HepG2 (cell line): ENCODE measurements around the gene COL13A1. TPM values are rescaled to one million over a fixed set of nuclear protein-coding genes. Genes with fewer than 3 reads are reported as not detected.
A peak's percentile ranks its signal among the peaks of the same experiment; 100 is the strongest.

Experiments
- ATAC-seq: fragments of 200-7000 bp; cut with Tn5 transposase; 3 replicates; pipeline ENCODE4 v1.9.1; 2020; ENCODE audit warnings: mild to moderate bottlenecking, moderate library complexity
- BruUV-seq: library from RNA; stranded (reverse); fragments of 400-500 nt; replicated peaks from 2 replicates; lab custom pipeline; 2021; lab: Mats Ljungman, UMichigan
- CTCF ChIA-PET: fragments of 300-600 bp; formaldehyde crosslinking; extraction: SDS; loops from one replicate; lab custom pipeline; 2021; ENCODE audit warnings: low total read pairs, inconsistent platforms, low intra/inter-chr PET ratio; lab: Yijun Ruan, JAX
- POLR2A ChIA-PET: fragments of 350-600 bp; sonication (Branson Sonifier 250); formaldehyde crosslinking; loops from one replicate; lab custom pipeline; 2020; ENCODE audit warnings: antibody characterized with exemption, inconsistent platforms; lab: Yijun Ruan, JAX
- DNase-seq: peaks from one replicate; pipeline ENCODE4 v3.0.0-alpha.2; 2015; ENCODE audit warnings: low spot score
- FAIRE-seq: peaks from 3 replicates; lab custom pipeline; 2011; peaks lifted over from hg19 to GRCh38; lab: Jason Lieb, UNC
- H2AFZ ChIP-seq: one replicate; pipeline ENCODE4 v1.6.1; 2011; ENCODE audit warnings: low read length, inconsistent platforms
- H3K27ac ChIP-seq: fragments of 300-600 bp; 3 replicates; pipeline ENCODE4 v1.8.0; 2011; ENCODE audit warnings: mixed run types, mild to moderate bottlenecking, mixed read lengths, low read length, inconsistent platforms; ENCODE audit not compliant: insufficient read depth; ENCODE audit errors: extremely low read length
- H3K27me3 ChIP-seq, 2 experiments: fragments of 200-600 bp in 1 of 2; 2 replicates in 1 of 2; 3 replicates in 1 of 2; pipeline versions ENCODE4 v1.6.0 to v1.8.0; 2011; ENCODE audit warnings: low read length in 2 of 2, mild to moderate bottlenecking in 2 of 2, moderate library complexity in 2 of 2, inconsistent platforms in 1 of 2; ENCODE audit not compliant: insufficient read depth in 2 of 2, control insufficient read depth in 1 of 2
- H3K36me3 ChIP-seq, 2 experiments: fragments of 200-600 bp in 1 of 2; replicated peaks in 1 of 2; 2 replicates in 1 of 2; 3 replicates in 1 of 2; pipeline versions ENCODE4 v1.5.1 to v1.8.0; 2011; ENCODE audit warnings: low read length in 2 of 2, inconsistent platforms in 1 of 2; ENCODE audit not compliant: insufficient read depth in 2 of 2, control insufficient read depth in 1 of 2
- H3K4me1 ChIP-seq: 2 replicates; pipeline ENCODE4 v1.5.1; 2012; ENCODE audit warnings: low read length, inconsistent platforms; ENCODE audit not compliant: insufficient read depth
- H3K4me2 ChIP-seq: 2 replicates; pipeline ENCODE4 v1.6.0; 2011; ENCODE audit warnings: low read depth, low read length, inconsistent platforms
- H3K4me3 ChIP-seq, 3 experiments: fragments of 200-600 bp in 1 of 3; sonication (generic), shearing (Covaris generic) in 1 of 3; replicated peaks in 1 of 3; 2 replicates each; pipeline ENCODE4 v1.5.1; 2011 to 2016; ENCODE audit warnings: low read length in 3 of 3, inconsistent platforms in 2 of 3, low read depth in 2 of 3, mild to moderate bottlenecking in 2 of 3, control low read depth in 1 of 3, mixed read lengths in 1 of 3; ENCODE audit not compliant: insufficient read depth in 1 of 3
- H3K79me2 ChIP-seq: one replicate; pipeline ENCODE4 v1.6.1; 2011; ENCODE audit warnings: low read length, inconsistent platforms; ENCODE audit not compliant: insufficient read depth
- H3K9ac ChIP-seq: 2 replicates; pipeline ENCODE4 v1.6.0; 2011; ENCODE audit warnings: mild to moderate bottlenecking, low read depth, low read length, inconsistent platforms; ENCODE audit not compliant: insufficient read depth
- H3K9me3 ChIP-seq: 2 replicates; pipeline ENCODE4 v1.5.1; 2012; ENCODE audit warnings: mild to moderate bottlenecking, low read length
- H4K20me1 ChIP-seq: 2 replicates; pipeline ENCODE4 v1.6.0; 2011; ENCODE audit warnings: inconsistent platforms, mild to moderate bottlenecking, low read length, moderate library complexity; ENCODE audit not compliant: insufficient read depth
- NRL ChIP-seq: sonication (generic); formaldehyde crosslinking; IDR thresholded peaks from 2 replicates; pipeline ENCODE4 v1.5.0; 2020; ENCODE audit warnings: missing genetic modification reagents, mild to moderate bottlenecking, moderate library complexity, borderline replicate concordance
- RAD21 ChIP-seq: fragments of 450-650 bp; formaldehyde crosslinking; IDR thresholded peaks from 2 replicates; pipeline ENCODE4 v1.5.0; 2020; ENCODE audit warnings: mild to moderate bottlenecking
- ZNF570 ChIP-seq: sonication (generic); formaldehyde crosslinking; IDR thresholded peaks from 2 replicates; pipeline ENCODE4 v1.4.0; 2020; ENCODE audit warnings: mild to moderate bottlenecking, missing genetic modification reagents, borderline replicate concordance
- ZNF772 ChIP-seq: sonication (generic); formaldehyde crosslinking; IDR thresholded peaks from 2 replicates; pipeline ENCODE4 v1.5.0; 2020; ENCODE audit warnings: mild to moderate bottlenecking, missing genetic modification reagents
- WGBS: methylation state at CpG from one replicate; pipeline ENCODE4 v1.1.6; 2017; ENCODE audit warnings: low lambda C conversion rate; 5-methylcytosine and 5-hydroxymethylcytosine counted together
- in situ Hi-C: cut with HindIII; loops from 2 replicates; pipeline ENCODE4 v1.10.0; 2017; ENCODE audit warnings: low pct_unique_long_range_greater_than_20kb; ENCODE audit not compliant: extremely low pct_ligation_motif_present
- intact Hi-C: fragments of 100-400 bp; cut with micrococcal nuclease; formaldehyde crosslinking; loops from one replicate; pipeline ENCODE4 v1.10.0; 2022; ENCODE audit not compliant: unreplicated experiment
- polyA plus RNA-seq, 8 experiments: library from polyadenylated mRNA; depleted of rRNA in 3 of 8; stranded (reverse) in 7 of 8; unstranded in 1 of 8; fragments of >200 nt; fragmentation: Illumina TruSeq in 4 of 8; extraction: Trizol in 4 of 8; gene quantifications; 2 replicates each; pipeline versions ENCODE4 v1.2.1 to v1.2.3, GENCODE V29; 2011 to 2016; ENCODE audit warnings: low read depth in 4 of 8, missing spikeins in 1 of 8, mixed read lengths in 1 of 8; ENCODE audit not compliant: insufficient read depth in 1 of 8
- total RNA-seq, 5 experiments: library from RNA; depleted of rRNA; stranded (reverse); fragments of >200 nt; fragmentation: Illumina TruSeq; extraction: Trizol; gene quantifications; 2 replicates each; pipeline ENCODE4 v1.2.3, GENCODE V29; 2016; ENCODE audit warnings: low read depth in 1 of 5
- TF ChIP-seq, protein P1 (sequence below): sonication (generic); formaldehyde crosslinking; IDR thresholded peaks from 2 replicates; pipeline ENCODE4 v1.4.0; 2020; ENCODE audit warnings: missing genetic modification reagents
- TF ChIP-seq, protein P2 (sequence below): sonication (generic); formaldehyde crosslinking; IDR thresholded peaks from 2 replicates; pipeline ENCODE4 v1.5.0; 2020; ENCODE audit warnings: mild to moderate bottlenecking, missing genetic modification reagents, moderate library complexity

Gene COL13A1
- total and polyA plus RNA-seq, 2 of the 13 experiments (the other 11 are each of a cell fraction or from before 2014, with no cell fraction given) = 0.07 TPM; not detected in 1

DNA sequence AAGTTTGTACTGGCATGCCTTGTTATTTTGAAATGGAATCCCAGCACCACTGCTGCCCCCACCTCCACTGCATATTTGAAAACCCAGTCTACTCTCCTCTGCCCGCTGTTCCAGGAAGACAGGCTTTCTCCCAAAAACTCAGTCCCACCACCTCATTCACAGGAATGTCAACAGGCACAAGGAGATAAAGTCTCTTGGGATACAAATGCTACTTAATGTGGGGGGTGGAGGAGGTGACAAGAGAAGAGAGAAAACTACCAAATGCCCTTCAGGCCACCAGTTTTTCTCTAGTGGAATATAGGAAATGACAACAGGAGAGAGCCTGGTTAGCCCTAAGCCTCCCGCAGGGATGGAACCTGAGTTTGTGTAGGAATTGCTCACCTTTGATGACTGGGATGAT lies 1.0 kb upstream of the COL13A1 start:
- Histone ChIP-seq H3K36me3 (no peaks in the 10 kb centered on the region), H3K27me3 (peaks cover 15 to 50% of the 10 kb centered on the region in 2 experiments; a peak in 4 of 5 replicates), H3K4me1 (no peaks in the 10 kb centered on the region), H3K4me2 (no peak overlapping the region), H4K20me1 (no peaks in the 10 kb centered on the region), H3K79me2 (no peaks in the 10 kb centered on the region), H2AFZ (no peak overlapping the region), H3K4me3 (no peak overlapping the region), H3K9me3 (peaks cover 6% of the 10 kb centered on the region), H3K27ac (no peak overlapping the region), H3K9ac (no peak overlapping the region)
- intact Hi-C loops (no loop called here), in situ Hi-C loops (no loop called here)
- CTCF ChIA-PET = interaction anchor here (1.7 to 2.3 kb wide), 2 partner anchors 105 to 156 kb away, joined by 5 to 13 read pairs; no protein-coding TSS in a partner anchor
- no peak for FAIRE-seq
- no peak for DNase-seq
- whole genome bisulfite sequencing = 24% methylated on average over 2 of the region's 2 CpGs
- ATAC-seq = no peak
- no peak for TF ChIP-seq NRL (CRISPR knock-in tag)
- TF ChIP-seq, protein P1, sequence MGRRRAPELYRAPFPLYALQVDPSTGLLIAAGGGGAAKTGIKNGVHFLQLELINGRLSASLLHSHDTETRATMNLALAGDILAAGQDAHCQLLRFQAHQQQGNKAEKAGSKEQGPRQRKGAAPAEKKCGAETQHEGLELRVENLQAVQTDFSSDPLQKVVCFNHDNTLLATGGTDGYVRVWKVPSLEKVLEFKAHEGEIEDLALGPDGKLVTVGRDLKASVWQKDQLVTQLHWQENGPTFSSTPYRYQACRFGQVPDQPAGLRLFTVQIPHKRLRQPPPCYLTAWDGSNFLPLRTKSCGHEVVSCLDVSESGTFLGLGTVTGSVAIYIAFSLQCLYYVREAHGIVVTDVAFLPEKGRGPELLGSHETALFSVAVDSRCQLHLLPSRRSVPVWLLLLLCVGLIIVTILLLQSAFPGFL (CRISPR knock-in tag) = no peak
- no peak for TF ChIP-seq ZNF570 (CRISPR knock-in tag)
- TF ChIP-seq RAD21 (CRISPR knock-in tag) = no peak
- POLR2A ChIA-PET = no interaction called here
- no TSS peak for BruUV-seq

DNA sequence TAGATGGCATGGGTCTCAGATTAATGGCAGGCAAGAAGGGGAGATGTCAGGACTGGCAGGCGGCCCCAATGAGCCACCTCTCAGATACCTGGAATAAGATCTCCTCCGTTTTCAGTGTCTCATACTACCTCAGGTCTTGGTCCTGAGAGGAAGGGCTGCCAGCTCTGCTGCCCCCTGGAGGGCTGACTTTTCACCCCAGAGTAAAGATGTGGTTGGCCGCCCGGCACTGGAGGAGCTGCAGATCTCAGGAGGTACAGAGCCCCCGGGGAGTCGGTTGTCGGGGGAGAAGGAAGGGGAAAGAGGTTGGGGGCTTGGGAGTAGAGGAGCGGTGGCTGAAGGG lies 642 bp upstream of the COL13A1 start:
- no peak overlapping the region for H3K9ac ChIP-seq
- TF ChIP-seq ZNF772 = no peak
- TF ChIP-seq, protein P2, sequence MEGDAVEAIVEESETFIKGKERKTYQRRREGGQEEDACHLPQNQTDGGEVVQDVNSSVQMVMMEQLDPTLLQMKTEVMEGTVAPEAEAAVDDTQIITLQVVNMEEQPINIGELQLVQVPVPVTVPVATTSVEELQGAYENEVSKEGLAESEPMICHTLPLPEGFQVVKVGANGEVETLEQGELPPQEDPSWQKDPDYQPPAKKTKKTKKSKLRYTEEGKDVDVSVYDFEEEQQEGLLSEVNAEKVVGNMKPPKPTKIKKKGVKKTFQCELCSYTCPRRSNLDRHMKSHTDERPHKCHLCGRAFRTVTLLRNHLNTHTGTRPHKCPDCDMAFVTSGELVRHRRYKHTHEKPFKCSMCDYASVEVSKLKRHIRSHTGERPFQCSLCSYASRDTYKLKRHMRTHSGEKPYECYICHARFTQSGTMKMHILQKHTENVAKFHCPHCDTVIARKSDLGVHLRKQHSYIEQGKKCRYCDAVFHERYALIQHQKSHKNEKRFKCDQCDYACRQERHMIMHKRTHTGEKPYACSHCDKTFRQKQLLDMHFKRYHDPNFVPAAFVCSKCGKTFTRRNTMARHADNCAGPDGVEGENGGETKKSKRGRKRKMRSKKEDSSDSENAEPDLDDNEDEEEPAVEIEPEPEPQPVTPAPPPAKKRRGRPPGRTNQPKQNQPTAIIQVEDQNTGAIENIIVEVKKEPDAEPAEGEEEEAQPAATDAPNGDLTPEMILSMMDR (CRISPR knock-in tag) = peak; percentile 59
- BruUV-seq = no TSS peak
- DNase-seq (peak; percentile 10), FAIRE-seq (no peak), ATAC-seq (peak; percentile 80)
- no peaks in the 10 kb centered on the region for H3K4me1 ChIP-seq
- peaks cover 2% of the 10 kb centered on the region; the same call in 1 of the 2 replicates for H3K9me3 ChIP-seq
- no peaks in the 10 kb centered on the region for H4K20me1 ChIP-seq
- POLR2A ChIA-PET = no interaction called here
- no peak overlapping the region for H2AFZ ChIP-seq
- H3K4me3 ChIP-seq = no peak overlapping the region
- no peak overlapping the region for H3K4me2 ChIP-seq
- CTCF ChIA-PET = interaction anchor here (2.3 kb wide), 1 partner anchor 156 kb away, joined by 13 read pairs; no protein-coding TSS in a partner anchor
- H3K27ac ChIP-seq = no peak overlapping the region
- H3K27me3 ChIP-seq = peaks cover 17 to 54% of the 10 kb centered on the region in 2 experiments; a peak in 4 of 5 replicates
- H3K36me3 ChIP-seq = no peaks in the 10 kb centered on the region
- in situ Hi-C loops = no loop called here
- intact Hi-C loops = no loop called here
- no peaks in the 10 kb centered on the region for H3K79me2 ChIP-seq
- 2% methylated on average over 7 of the region's 8 CpGs for WGBS
